ENCODE data around the gene GYG2.
A peak's percentile ranks its signal among the peaks of the same experiment; 100 is the strongest.

The GYG2 gene

GRCh38 chrX:2817036-2817435 is 11.7 kb upstream of the GYG2 start:
- FAIRE-seq = no peak

- FAIRE-seq = no peak
Observed at GRCh38 chrX:2819345-2820135, 9.2 kb upstream of the GYG2 start.

- FAIRE-seq = no peak
Observed at GRCh38 chrX:2820136-2820771, 8.5 kb upstream of the GYG2 start.

DNA sequence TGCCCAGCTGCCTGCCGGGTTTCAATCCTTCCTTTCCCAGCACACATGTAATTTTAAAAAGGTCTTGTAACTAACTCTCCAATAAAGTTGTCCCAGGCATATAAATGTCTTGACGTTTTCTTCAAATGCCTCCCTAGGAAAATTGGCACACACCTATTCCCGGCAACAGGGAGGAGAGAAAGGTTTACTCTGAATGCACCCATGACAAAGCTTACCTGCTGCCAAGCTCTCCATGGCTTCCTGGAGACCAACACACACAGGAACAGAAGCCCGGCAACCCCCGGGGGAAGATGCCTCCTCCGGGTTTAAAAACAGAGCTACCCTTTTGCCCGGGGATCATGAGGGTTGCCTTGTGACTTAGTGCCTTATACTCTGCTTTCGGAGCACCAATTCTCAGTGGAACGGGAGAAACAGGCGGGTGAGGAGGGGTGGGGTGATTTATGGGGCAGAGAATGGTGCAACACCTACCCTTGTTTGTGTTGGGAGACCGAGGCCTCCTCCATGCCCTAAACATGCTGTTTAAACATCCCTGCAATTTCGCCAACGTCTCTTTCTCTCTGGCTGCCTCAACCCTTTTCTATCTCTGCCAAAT is 4.8 kb upstream of the GYG2 start:
- no peak for FAIRE-seq

GRCh38 chrX:2824886-2825285 is 3.8 kb upstream of the GYG2 start:
- FAIRE-seq = no peak

DNA sequence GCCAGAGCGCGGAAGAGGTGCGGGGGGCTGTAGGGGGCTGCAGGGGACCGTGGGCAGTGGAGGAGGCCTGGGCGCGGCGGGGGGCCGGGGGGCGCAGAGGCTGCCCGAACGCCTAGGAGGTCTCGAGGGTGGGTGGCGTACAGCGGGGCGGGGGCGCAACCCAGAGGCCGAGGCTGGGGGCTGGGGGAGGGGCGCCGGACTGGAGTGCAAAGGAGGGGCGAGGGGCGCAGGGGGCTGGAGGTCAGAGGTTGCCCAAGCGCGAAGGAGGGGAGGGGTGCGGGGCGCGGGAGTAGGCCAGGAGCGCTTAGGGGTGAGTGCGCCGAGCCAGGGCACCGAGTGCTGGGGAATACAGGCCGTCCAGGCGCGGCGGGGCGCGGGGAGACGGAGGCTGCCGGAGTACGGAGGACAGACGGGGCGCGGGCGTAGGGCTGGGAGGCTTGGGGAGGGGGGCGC is 255 bp downstream of the GYG2 start:
- no peak for FAIRE-seq

GRCh38 chrX:2829469-2830246 is 928 bp downstream of the GYG2 start:
- FAIRE-seq = no peak

DNA sequence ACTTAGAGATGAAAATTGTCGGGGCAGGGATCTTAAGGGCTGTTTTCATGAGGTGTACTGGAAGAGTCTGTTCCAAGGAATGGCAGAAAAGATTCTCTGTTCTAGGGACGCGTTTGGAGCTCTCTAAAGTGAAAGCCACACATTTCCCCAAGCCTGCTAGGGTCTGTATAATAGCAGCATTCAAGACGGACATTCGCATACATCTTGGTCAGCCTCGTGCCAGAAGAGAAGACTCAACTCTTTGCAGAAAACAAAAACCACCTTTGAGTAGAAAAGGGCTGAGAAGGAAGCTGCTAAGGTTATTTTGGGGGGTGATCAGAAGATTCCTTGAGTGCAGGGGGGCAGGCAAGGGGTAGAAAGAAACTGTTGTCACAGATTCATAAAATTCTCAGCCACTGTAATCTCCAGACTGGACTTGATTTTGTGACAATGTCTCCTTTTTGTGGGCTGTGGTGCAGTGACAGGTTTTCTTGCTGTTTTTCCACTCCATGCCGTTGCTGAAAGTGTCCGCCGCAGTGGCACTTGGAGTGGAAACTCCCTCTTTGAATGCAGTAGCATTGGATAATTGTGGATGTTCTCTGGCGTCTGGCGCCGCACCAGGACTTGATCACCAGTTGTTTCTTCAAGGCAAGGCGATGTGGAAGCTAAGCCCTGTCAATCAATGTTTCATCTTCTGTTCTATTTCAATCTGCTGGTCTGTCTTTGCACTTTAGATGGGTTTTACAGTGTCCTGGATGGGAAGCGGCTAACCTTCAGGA is 2.9 kb downstream of the GYG2 start:
- FAIRE-seq = no peak

DNA sequence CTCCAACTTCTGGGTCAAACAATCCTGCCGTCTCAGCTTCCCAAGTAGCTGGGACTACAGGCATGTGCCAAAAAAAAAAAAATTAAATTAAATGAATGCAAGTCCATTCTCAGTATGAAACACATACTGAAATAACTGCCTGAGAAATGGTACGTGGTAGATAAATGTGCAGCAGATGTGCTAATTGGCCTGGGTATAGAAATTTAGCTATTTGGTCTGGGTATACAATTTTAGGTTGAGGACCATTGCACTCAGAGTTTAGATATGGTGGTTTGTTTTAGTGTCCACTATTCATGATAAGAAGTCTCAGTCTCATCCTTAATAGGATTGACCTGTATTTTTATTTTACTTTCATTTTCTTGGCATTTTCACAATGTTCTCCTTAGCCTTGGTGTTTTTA is 9.2 kb downstream of the GYG2 start:
- FAIRE-seq = no peak

DNA sequence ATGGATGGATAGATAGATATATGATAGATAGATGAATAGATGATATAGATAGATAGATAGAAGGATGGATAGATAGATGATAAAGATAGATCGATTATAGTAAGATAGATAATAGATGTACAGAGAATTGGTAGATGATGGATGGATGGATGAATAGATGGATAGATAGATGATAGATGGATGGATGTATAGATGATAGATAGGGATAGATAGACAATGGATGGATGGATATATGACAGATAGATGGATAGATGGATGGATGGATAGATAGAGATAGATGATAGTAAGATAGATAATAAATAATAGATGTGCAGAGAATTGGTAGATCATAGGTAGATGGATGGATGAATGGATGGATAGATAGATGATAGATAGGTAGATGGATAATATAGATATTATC is 12.2 kb downstream of the GYG2 start:
- FAIRE-seq = no peak

DNA sequence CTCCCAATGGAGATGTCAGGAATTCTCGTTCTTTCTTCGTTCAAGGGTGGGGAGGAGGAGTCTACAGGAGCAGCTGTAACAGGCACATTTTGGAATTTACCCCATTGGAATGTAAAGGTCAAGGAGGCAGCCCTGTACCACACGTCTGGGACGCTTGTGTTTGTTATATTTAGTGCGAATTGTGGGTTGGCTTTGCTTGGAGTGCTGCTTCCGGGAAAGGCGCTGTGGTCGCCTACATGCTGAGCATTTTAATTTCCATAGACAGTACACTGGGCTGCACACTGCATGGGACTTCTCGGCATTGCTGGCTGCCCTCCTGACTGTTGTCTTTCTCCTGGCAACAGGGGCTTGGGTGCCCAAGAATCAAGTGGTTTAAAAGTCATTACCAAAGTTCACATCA is 12.8 kb downstream of the GYG2 start:
- no peak for FAIRE-seq

DNA sequence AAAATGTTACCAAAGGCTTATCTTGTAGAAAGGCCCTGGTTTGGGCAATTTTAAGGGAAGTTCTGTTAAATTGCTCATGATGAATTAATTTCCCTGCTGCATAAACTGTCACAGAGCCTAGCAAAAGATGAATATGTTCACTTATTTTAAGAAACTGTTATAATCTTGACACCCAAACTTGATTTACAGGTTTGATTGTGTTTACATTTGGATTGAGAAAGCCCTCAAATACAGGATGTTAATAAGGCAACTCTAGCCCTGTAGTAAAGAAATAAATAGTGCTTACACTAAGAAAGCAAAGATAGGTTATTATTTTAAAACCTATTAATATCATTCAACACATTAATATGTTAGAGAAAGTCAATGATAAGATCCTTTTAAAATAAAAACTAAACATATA is 18.3 kb downstream of the GYG2 start:
- no peak for FAIRE-seq

- no peak for FAIRE-seq
Observed at GRCh38 chrX:2848871-2849301, 20.2 kb downstream of the GYG2 start.

DNA sequence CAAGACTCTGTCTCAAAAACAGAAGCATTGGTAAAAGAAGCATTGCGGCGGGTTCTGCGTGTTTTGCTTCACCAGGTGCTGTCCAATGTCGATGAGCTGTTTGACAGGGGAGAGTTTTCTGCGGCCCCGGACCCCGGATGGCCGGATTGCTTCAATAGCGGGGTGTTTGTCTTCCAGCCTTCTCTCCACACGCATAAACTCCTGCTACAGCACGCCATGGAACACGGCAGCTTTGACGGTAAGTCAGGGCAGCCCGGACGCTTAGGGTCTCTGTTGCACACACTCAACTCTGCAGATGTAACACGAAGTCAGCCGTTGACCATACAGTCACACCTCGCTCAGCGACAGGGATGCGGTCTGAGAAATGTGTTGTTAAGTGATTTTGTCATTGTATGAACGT is 26.2 kb downstream of the GYG2 start:
- FAIRE-seq = no peak

- no peak for FAIRE-seq
Observed at GRCh38 chrX:2855761-2856160, 27.0 kb downstream of the GYG2 start.

DNA sequence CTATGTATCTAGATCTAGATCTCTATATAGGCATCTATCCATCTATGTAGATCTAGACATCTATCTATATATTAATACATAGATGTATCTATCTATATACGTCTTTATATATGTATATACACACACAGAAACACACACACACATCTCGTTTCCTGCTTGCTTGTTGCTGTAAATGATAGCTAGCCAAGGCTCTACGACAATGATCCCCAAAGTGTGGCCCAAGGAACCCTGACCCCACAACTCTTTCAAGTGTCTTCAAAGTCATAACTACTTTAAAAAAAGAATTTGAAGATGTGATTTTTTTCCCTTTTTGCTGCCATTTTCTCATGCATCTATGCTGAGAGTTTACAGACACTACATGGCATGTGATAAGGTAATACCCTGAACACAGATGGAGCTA is 28.8 kb downstream of the GYG2 start:
- no peak for FAIRE-seq

- peak; percentile 67 for FAIRE-seq
Observed at GRCh38 chrX:2859197-2859797, 30.6 kb downstream of the GYG2 start.

GRCh38 chrX:2862404-2862803 is 33.7 kb downstream of the GYG2 start:
- no peak for FAIRE-seq

DNA sequence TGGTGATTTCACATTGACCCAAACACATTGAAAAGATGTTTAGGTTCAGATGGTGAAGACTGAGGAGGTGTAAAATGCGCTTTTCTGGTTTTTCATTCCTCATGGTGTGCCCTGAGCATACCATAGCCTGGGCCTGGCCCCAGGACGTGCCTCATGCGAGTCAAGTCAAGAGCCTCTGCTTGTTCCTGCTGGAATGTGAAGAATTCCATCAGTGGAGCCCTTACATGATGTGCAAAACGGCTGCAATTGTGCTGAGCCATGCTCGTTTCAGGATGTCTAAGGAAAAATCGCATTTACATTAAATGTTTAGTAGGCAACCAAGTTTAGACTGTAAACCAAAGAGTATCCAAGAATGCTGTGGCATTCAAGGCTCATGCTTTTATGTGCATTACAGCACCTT is 34.9 kb downstream of the GYG2 start:
- FAIRE-seq = no peak

- no peak for FAIRE-seq
Observed at GRCh38 chrX:2867206-2867605, 38.5 kb downstream of the GYG2 start.

DNA sequence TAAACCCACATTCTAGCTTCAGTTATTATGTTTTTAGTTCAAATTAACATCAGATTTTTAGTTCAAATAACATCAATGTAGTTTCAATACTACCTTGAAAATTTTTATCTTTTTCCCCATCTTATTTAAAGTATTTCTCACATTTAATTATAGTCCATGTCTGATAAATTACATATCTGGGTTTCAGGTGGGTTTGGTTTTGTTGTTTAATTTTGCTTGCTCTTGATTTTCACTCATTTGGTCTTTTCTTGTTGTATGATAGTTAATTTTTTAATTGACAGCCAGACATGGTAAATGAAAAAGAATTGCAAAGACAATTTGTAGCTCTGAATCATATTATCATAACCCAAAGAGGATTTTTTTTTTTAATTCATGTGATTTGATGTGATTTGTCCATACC is 41.9 kb downstream of the GYG2 start:
- FAIRE-seq = no peak

GRCh38 chrX:2871831-2872230 is 43.1 kb downstream of the GYG2 start:
- FAIRE-seq = no peak

Data from endometrium (tissue), 2 donors.